HUES64 (cell line): ENCODE data around the gene LINC00305.
A peak's percentile ranks its signal among the peaks of the same experiment; 100 is the strongest.

ENCODE experiments used
- H3K27ac ChIP-seq: 2 replicates; pipeline ENCODE4 v1.7.0; 2013; ENCODE audit warnings: low read depth, low read length, inconsistent platforms
- H3K27me3 ChIP-seq: 2 replicates; pipeline ENCODE4 v1.6.1; 2013; ENCODE audit warnings: mild to moderate bottlenecking, low read length; ENCODE audit not compliant: insufficient read depth
- H3K36me3 ChIP-seq: 2 replicates; pipeline ENCODE4 v1.6.1; 2013; ENCODE audit warnings: mild to moderate bottlenecking, low read length; ENCODE audit not compliant: insufficient read depth
- H3K4me1 ChIP-seq: 2 replicates; pipeline ENCODE4 v1.6.1; 2013; ENCODE audit warnings: mild to moderate bottlenecking, low read length, moderate library complexity; ENCODE audit not compliant: insufficient read depth
- H3K4me3 ChIP-seq: 2 replicates; pipeline ENCODE4 v1.5.1; 2013; ENCODE audit warnings: mild to moderate bottlenecking, low read length, moderate library complexity
- H3K9ac ChIP-seq: 2 replicates; pipeline ENCODE4 v1.6.1; 2013; ENCODE audit warnings: mild to moderate bottlenecking, low read depth, low read length
- H3K9me3 ChIP-seq: 2 replicates; pipeline ENCODE4 v1.6.1; 2013; ENCODE audit warnings: low read depth, low read length; ENCODE audit not compliant: insufficient read depth
- WGBS: fragments of 150-250, 120-280 bp; methylation state at CpG from one replicate; pipeline ENCODE4 v1.1.7; 2013; ENCODE audit warnings: missing lambda C conversion rate; 5-methylcytosine and 5-hydroxymethylcytosine counted together

LINC00305 gene

DNA sequence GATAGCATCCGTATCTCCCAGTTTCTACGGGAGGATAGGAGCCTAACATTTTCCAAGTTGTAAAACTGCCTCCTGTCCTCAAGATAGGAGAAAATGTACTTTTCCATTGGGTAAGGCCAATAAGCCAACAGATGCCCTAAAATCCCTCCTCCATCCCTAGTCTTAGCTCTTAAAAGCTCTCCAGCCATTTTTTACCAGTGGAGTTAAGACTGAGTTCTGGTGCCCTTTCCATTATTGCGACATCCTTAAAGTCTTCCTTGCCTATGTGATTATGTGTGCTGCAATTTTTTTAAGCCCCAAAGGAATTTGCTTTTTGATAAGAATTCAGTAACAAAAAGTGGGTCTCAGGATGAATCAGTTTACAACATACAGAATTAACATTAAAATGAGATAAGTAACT, 33.0 kb downstream of the LINC00305 start:
- Histone ChIP-seq H3K4me3 (no peak overlapping the region), H3K9ac (no peak overlapping the region), H3K36me3 (no peaks in the 10 kb centered on the region), H3K4me1 (peaks cover 32% of the 10 kb centered on the region), H3K9me3 (no peaks in the 10 kb centered on the region), H3K27ac (peak overlapping the region; percentile 10; the same call in 1 of the 2 replicates), H3K27me3 (no peaks in the 10 kb centered on the region)
- WGBS = 64% methylated on average over 3 of the region's 3 CpGs

DNA sequence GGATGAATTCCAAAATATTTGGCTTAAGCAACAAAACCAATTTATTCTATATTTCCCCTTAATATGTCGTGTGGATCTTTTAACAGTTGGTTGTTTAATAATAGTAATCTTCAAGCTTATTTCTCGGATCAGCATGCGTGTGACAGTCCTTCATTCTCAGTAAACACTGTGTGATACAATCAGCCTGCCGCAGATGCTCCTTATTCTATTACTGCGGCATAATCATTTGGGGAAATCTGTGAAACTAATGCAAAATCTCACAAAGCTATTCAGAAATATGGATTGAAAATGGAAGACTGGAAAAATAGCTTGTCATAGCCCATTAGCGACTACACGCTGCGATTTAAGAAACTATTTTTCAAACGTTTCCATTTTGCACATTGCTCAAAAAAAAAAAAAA, 36.9 kb downstream of the LINC00305 start:
- Histone ChIP-seq H3K27ac (no peak overlapping the region), H3K36me3 (no peaks in the 10 kb centered on the region), H3K9me3 (no peaks in the 10 kb centered on the region), H3K27me3 (no peaks in the 10 kb centered on the region), H3K9ac (no peak overlapping the region), H3K4me1 (peaks cover 16% of the 10 kb centered on the region), H3K4me3 (no peak overlapping the region)
- 85% methylated on average over 9 of the region's 9 CpGs for WGBS

DNA sequence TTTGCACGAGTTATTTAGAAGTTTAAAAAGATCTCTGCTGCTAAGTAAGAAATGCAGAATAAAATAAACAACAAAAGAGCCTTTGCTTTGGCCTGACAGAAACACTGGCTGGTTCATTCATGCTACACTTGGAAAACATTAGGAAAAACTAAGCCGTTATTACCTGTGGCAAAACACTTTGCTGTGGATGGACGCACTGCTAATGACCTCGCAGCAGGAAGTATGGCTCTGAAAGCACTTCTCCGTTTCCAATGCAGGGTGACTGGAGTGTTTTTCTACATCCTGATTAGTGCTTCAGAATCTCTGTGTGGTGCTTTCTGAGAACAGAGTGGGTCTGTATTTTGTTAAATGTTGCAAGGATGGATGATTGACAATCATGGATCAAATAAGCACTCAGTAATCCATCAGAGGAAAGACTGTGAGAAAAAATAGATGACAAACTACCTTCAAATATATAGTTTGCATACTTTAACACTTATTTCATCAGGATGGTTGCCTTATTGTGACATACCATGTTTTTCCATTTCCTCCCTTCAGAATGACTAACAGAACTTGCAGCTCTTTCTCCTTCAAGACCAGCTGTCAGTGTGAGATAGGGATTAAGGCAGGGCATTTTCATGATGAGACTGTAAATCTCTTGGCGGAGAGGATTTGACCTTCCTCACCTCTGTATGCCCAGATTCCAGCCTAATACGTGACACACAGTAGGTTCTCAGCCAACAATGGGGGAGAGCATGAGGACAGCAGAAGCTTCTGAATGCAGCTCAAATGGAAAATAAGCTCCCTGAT, 38.0 kb downstream of the LINC00305 start:
- Histone ChIP-seq H3K9ac (no peak overlapping the region), H3K9me3 (no peaks in the 10 kb centered on the region), H3K4me1 (peaks cover 6% of the 10 kb centered on the region), H3K27ac (no peak overlapping the region), H3K27me3 (no peaks in the 10 kb centered on the region), H3K36me3 (no peaks in the 10 kb centered on the region), H3K4me3 (no peak overlapping the region)
- WGBS = 73% methylated on average over 7 of the region's 7 CpGs

DNA sequence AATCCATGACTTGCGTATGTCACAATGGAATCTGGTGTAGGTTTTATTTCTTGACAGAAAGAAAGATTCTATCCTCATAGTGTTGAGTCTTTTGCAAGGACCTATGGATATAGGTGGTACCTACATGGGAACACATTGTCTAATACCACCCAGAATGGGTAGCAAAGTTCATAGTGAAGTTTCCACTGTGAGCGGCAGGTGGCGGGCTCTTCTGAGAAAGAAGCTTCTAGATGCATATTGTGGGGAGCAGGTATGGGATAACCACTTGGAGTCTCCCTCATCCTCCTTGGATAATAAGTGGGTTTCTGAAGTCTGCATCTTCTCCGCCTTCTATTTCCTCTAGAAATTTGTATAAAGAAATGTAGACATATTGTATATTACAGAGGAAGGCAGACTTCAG, 44.9 kb downstream of the LINC00305 start:
- H3K27ac ChIP-seq = no peak overlapping the region
- no peaks in the 10 kb centered on the region for H3K9me3 ChIP-seq
- H3K27me3 ChIP-seq = no peaks in the 10 kb centered on the region
- no peaks in the 10 kb centered on the region for H3K4me1 ChIP-seq
- H3K4me3 ChIP-seq = no peak overlapping the region
- no peaks in the 10 kb centered on the region for H3K36me3 ChIP-seq
- no peak overlapping the region for H3K9ac ChIP-seq
- 99% methylated on average over 4 of the region's 4 CpGs for WGBS

DNA sequence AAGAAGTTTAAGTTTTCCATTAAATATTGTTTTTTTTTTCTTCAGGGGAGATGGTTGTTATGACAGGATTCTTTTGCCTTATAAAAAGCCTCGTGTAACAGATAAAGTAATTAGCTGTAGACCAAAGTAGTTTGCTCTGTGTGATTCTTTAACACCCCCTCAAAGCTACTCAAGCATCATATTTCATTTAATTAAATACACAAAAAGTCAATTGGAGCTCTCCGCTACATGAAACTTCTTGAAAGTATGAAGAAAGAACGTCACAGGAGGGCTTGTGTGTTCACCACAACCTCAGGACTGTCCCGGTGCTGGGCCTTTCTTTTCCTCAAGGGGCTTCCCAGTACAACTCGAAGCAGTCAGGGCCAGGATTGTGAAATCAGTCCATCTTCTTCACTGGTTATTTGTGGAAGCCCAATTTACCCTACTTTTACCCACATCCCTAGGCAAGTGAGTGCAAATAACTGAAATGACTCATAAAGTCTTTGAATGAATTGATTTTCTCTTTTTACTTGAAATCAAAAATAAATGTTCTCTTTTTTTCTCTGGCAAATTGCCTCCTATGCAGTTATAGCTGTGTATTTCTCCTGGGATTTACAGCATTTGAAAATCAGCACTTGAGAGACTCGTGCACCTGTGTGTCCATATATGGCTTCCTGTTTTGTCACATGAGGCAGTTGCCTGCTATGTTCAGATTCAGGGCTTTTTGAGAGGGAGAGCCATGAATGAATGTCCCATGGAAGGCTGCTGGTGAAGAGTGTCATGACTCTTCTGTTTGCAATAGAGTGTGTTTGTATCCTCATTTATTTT, 48.6 kb downstream of the LINC00305 start:
- Histone ChIP-seq H3K9me3 (no peaks in the 10 kb centered on the region), H3K4me3 (no peak overlapping the region), H3K36me3 (no peaks in the 10 kb centered on the region), H3K27me3 (no peaks in the 10 kb centered on the region), H3K4me1 (no peaks in the 10 kb centered on the region), H3K9ac (no peak overlapping the region), H3K27ac (no peak overlapping the region)
- 64% methylated on average over 5 of the region's 6 CpGs for WGBS

DNA sequence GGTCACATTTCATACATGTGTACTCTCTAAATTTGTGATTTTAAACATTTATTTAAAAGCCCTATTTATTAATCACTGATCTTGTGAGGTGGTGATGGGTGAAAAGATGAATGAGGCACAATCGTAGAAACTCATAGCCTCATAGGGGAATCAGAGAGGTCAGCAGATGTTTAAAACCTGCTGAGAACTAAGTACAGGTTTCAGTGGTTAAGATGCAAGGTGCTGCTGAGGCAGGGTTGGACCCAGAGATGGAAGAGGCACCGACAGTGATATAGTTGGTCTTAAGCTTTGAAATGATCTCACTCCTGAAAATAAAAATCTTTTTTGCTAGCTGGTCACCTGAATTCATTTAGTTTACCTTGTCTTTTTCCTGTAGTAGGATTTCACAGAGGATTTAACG, 49.6 kb downstream of the LINC00305 start:
- no peaks in the 10 kb centered on the region for H3K9me3 ChIP-seq
- peaks cover 5% of the 10 kb centered on the region; the same call in 1 of the 2 replicates for H3K4me1 ChIP-seq
- WGBS = 89% methylated on average over 3 of the region's 3 CpGs
- no peaks in the 10 kb centered on the region for H3K36me3 ChIP-seq
- no peak overlapping the region for H3K4me3 ChIP-seq
- H3K27ac ChIP-seq = no peak overlapping the region
- no peaks in the 10 kb centered on the region for H3K27me3 ChIP-seq
- no peak overlapping the region for H3K9ac ChIP-seq

DNA sequence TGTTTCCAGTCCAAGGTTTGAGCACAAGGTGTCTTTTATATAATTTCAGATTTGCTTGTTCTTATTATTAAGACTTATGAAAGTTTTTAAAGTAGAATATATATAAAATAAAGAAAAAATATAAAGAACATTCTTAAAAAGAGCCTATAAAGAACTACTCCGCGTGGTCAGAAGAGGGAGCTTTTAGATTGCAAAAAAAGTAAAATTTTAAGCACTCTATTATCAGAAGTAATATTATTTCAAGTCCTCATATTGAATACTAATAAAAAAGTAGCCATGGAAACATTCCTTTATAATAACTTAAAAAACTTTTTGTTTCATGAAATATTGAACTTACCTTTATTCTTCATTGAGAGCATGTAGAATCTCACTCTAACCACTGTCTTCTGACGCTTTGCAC, 51.4 kb downstream of the LINC00305 start:
- Histone ChIP-seq H3K27ac (no peak overlapping the region), H3K4me1 (peaks cover 8% of the 10 kb centered on the region; the same call in 1 of the 2 replicates), H3K36me3 (no peaks in the 10 kb centered on the region), H3K27me3 (no peaks in the 10 kb centered on the region), H3K9me3 (no peaks in the 10 kb centered on the region), H3K9ac (no peak overlapping the region), H3K4me3 (no peak overlapping the region)
- WGBS = 93% methylated on average over 1 of the region's 3 CpGs

DNA sequence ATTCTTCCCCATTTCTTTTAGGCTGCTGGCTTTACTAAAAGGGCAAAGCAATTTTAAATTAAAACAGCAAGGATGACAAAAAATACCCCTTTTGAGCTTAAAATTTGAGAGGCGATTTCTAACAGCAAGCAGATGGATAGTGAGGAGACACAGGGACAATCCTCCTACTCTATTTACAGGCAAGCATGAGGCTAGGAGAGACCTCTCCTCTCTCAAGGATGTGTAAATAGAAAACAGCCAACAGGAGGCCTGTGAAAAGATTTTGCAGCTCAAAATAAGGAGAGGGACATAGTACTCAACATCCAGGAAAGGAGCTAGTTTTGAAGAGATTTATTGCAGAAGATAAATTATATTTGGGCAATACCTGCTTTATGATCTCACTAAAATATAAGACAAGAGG, 53.8 kb downstream of the LINC00305 start:
- Histone ChIP-seq H3K27ac (no peak overlapping the region), H3K36me3 (no peaks in the 10 kb centered on the region), H3K27me3 (no peaks in the 10 kb centered on the region), H3K9ac (no peak overlapping the region), H3K4me3 (no peak overlapping the region), H3K9me3 (no peaks in the 10 kb centered on the region), H3K4me1 (peaks cover 8% of the 10 kb centered on the region; the same call in 1 of the 2 replicates)
- 91% methylated on average over 1 of the region's 1 CpG for WGBS

DNA sequence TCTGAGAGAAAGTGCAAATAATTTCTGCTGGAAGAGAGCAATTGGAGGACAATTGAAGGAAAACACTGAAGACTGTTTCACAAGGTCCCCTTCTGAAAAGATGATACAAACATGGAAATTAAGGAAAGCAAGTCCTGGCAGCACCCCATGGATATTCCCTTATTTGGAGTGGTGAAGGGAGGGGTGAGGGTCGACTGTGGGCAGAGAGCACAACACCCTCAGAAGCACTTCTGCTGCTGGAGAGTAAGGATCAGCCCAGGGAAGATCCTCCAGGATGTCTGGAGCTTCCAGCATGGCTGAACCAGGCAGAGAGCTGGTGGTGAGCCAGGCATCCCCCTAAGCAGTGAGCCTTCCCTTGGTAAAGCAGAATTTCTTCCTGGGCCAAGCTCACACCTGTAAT, 54.7 kb downstream of the LINC00305 start:
- 30% methylated on average over 1 of the region's 1 CpG for WGBS
- H3K9me3 ChIP-seq = no peaks in the 10 kb centered on the region

DNA sequence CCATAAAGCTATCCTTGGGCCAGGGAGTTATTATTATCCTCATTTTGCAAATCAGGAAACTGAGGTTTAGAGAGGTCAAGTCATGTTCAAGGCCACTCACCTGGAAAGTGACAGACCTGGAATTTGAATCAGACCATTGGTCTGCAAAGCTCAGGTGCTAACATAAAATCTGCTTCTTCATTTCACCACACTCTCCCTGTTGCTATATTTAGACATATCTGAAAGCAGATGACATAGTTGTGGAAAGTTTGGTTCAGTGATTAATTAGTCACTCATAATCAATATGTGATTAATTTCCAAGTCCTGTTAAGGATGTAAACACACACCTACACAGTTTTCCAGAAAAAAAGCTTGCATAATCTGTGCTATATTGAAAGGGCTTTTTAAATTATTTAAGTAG, 57.4 kb downstream of the LINC00305 start:
- H3K27me3 ChIP-seq = no peaks in the 10 kb centered on the region
- H3K27ac ChIP-seq = no peak overlapping the region
- H3K4me1 ChIP-seq = peaks cover 8% of the 10 kb centered on the region; the same call in 1 of the 2 replicates
- no peaks in the 10 kb centered on the region for H3K9me3 ChIP-seq
- no peak overlapping the region for H3K4me3 ChIP-seq
- H3K36me3 ChIP-seq = no peaks in the 10 kb centered on the region
- no peak overlapping the region for H3K9ac ChIP-seq

More for the DNA sequence above, 54.7 kb downstream of the LINC00305 start:
- Histone ChIP-seq H3K9ac (no peak overlapping the region), H3K36me3 (no peaks in the 10 kb centered on the region), H3K4me1 (peaks cover 8% of the 10 kb centered on the region; the same call in 1 of the 2 replicates), H3K4me3 (no peak overlapping the region), H3K27ac (no peak overlapping the region), H3K27me3 (no peaks in the 10 kb centered on the region)

DNA sequence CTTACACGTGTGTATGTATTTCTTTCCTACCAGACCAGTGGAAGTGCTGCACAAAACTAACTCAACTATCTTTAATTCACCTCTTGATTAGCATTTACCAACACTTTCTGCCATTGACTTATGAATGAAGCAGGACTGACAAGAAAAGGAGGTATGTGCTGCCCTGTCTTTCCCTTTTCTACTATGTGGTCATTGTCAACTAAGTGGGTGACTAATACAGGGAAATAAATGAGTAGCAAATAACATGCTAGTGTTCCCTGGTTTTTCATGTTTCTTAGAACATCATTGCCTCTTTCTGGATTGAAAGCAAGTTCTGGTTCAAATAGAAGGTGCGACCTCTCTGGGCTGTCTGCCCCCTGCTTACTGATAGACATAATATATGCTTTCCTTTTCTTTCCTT, 58.0 kb downstream of the LINC00305 start:
- Histone ChIP-seq H3K27ac (no peak overlapping the region), H3K9me3 (no peaks in the 10 kb centered on the region), H3K4me3 (no peak overlapping the region), H3K36me3 (no peaks in the 10 kb centered on the region), H3K27me3 (no peaks in the 10 kb centered on the region), H3K9ac (no peak overlapping the region), H3K4me1 (peaks cover 8% of the 10 kb centered on the region; the same call in 1 of the 2 replicates)
- 98% methylated on average over 2 of the region's 2 CpGs for WGBS
